Smooth muscle cell of the brain vasculature (primary cell): ENCODE results near the gene RERGL.
"Not testable (repeated sequence)": the region's sequence is repeated elsewhere in the genome, so short reads cannot be mapped to it uniquely, and the experiment has no call there.

Experiments
- DNase-seq: peaks from one replicate; pipeline ENCODE4 v3.0.0-alpha.2; 2012; ENCODE audit warnings: low read depth, low spot score

Gene RERGL, protein sequence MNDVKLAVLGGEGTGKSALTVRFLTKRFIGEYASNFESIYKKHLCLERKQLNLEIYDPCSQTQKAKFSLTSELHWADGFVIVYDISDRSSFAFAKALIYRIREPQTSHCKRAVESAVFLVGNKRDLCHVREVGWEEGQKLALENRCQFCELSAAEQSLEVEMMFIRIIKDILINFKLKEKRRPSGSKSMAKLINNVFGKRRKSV

GRCh38 chr12:18090093-18090492, at the start of gene RERGL:
RERGL (minus strand) TSS chr12:18090193; CDS start chr12:18090140, 53 bp downstream.
- DNase-seq: no peak

- DNase-seq: no peak
Measured at GRCh38 chr12:18139254-18139653, 49.3 kb upstream of the RERGL start.

- no peak for DNase-seq
Measured at GRCh38 chr12:18135509-18135908, 45.5 kb upstream of the RERGL start.

DNA sequence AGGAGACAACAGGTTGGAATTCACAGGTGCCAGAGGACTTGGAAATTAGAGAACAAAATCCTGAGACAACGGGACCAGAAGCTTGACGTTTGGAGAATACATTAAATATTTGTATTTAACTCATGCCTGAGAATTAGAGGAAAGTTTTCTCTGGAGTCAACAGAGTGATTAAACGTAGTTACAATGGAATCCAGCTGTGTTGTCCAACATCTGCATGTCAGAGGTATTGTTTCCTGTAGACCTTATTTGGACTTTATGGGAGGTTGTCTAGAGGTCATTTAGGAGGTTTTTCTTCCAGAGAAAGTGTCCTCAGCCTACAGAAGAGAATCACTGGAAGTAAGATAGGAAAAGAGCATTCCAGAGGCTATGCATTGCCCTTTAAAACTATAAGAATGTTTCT, 45.1 kb upstream of the RERGL start:
- DNase-seq: no peak

DNA sequence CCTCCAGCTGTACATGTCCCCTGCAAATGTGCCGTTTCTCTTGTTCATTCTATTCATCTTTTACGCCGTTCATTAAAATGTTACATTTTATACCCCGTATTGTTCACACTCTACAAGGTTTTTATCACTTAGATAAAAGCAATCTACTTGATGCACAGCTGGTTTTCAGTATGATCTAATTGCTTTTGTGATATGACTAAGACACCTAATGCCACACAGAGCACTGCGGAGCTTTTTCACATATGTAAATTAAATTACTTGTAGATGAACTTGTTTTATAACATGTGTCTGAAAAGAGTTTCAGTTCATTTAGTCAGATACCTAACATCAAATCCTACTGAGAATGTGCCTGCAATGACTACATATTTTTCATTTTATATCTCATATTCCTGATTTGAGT, 40.9 kb upstream of the RERGL start:
- DNase-seq: no peak

GRCh38 chr12:18123707-18124106, 33.7 kb upstream of the RERGL start:
- no peak for DNase-seq

- DNase-seq: no peak
Measured at GRCh38 chr12:18120899-18121298, 30.9 kb upstream of the RERGL start.

DNA sequence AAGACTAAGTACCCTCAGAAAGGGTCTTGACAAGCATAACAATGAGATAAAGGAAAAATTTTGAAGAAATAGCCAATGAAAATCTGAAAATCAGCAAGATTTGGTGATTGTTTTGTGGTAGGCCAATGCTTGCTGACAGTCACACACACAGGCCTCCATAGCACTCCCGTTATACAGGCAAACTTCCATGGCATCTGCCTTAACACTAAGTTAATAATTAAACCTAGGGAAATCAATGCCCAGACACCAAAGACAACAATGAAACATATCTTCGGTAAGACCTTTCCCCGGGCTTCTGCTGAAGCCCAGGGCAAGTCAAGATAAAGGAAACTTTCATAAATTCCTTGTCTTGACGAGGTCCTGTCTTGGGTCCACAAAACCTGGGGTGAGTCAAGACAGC, 18.6 kb upstream of the RERGL start:
- no peak for DNase-seq

DNA sequence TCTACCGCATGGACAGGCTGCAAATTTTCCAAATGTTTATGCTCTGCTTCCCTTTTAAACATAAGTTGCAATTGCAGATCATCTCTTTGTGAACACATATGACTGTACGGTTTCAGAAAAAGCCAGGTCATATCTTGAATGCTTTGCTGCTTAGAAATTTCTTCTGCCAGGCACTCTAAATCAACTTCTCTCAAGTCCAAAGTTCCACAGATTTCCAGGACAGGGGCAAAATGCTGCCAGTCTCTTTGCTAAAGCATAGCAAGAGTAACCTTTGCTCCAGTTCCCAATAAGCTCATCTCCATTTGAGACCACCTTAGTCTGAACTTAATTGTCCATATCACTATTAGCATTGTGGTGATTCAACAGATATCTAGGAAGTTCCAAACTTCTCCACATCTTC, 13.6 kb upstream of the RERGL start:
- no peak for DNase-seq

DNA sequence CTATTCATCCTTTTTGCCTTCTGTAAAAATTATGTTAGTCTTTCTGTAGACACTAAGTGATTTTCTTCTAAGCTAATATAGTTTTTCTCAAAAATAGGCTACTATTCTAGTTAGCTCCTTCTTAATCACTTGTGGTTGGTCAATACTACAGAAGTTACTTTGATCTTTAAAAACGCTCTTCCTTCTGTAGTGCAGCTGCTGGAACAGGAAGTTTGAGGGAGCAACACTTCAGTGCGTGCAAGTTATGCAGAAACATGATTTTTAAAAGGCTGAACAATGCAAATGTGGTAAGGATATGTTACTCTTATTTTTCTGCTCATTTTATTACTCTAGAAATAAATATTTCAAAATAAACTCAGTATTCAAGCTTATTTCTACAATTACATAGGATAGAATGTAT, 11.1 kb upstream of the RERGL start:
- no peak for DNase-seq

GRCh38 chr12:18084080-18084479, 5.9 kb downstream of the RERGL start:
- DNase-seq: no peak

- no peak for DNase-seq
Measured at GRCh38 chr12:18079541-18080246, 10.3 kb downstream of the RERGL start.

DNA sequence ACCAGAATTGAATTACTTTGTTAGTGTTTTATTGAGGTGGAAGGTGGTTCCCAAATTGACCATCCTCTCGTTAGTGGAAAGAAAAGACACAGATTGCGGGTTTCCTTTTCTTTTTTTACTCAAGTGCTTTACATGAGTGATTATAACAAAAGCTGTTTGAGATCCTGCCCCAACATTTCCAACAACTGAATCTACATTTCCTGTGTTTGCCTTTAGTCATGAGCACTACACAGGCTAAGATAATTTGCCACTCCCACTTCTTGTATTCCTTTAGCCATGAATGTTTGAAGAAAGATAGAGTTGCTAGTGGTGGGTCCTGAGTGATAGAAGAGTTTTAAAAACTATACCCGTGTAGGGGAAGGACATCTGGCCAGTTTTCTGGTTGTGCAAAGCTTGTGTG, 16.0 kb downstream of the RERGL start:
- no peak for DNase-seq

DNA sequence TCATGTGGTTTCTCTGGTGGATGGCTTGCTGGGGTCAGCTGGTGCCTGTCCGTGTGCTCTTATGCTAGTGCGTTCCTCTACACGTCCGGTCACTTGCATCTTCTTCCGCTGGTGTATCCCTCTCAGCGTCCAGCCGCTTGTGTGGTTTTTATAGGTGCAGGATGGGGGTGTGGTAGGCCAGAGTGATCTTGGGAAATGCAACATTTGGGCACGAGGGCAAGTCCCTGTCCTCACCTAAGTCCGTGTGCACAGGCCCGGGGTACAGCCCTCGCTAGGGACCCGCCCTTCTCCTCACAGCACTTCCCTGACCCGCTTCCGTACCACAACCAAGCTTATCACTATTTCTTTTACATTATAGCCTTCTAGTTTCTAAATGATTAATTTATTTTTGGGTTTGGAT, 17.3 kb downstream of the RERGL start:
- no peak for DNase-seq

DNA sequence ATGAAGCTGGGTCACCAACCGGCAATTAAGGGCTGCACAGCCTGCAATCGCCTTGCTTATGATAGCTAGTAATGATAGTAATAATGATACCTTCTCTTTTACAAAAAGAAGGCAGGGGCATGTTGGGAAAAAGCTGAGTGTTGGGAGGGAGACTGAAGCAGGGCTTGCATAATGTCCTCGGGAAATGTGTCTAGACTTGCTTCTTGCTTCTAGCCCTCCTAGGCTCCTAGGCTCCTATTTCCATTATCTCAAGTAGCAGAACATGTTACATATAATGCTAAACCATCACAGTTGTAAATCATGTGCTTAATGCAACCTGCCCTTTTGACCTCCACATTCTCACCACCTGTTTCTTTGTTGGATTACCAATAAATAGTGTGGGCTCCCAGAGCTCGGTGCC, 18.7 kb downstream of the RERGL start:
- no peak for DNase-seq

DNA sequence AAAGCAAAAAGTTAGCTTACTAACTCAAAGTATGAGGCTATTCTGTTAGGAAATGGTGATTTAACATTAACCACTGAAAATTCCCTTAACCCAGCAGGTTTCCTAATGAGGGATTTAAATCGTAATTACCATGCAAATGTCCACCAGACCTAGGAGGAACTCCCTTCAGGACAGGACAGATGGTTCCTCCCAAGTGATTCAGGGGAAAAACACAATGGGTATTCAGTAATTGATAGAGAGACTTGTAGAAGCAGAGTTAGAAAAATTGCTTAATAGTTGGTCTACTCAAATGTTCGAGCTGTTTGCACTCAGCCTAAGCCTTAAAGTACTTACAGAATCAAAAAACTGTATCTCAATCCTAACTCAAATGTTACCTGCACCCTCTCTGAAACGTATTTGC, 21.6 kb downstream of the RERGL start:
- DNase-seq: no peak

DNA sequence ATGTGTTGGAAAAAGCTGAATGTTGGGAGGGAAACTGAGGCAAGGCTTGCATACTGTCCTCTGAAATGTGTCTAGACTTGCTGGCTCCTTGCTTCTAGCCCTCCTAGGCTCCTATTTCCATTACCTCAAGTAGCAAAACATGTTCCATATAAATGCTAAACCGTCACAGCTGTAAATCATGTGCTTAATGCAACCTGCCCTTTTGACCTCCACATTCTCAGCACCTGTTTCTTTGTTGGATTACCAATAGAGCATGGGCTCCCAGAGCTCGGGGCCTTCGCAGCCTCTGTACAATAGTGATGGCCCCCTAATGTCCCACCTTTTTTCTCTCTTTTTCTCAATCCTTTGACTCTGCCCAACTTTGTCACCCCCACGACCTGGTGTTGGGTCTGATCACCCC, 23.3 kb downstream of the RERGL start:
- no peak for DNase-seq

GRCh38 chr12:18062867-18063266, 27.1 kb downstream of the RERGL start:
- not testable (repeated sequence) for DNase-seq

GRCh38 chr12:18057051-18057450, 32.9 kb downstream of the RERGL start:
- DNase-seq: no peak

- DNase-seq: no peak
Measured at GRCh38 chr12:18054925-18055619, 34.9 kb downstream of the RERGL start.

DNA sequence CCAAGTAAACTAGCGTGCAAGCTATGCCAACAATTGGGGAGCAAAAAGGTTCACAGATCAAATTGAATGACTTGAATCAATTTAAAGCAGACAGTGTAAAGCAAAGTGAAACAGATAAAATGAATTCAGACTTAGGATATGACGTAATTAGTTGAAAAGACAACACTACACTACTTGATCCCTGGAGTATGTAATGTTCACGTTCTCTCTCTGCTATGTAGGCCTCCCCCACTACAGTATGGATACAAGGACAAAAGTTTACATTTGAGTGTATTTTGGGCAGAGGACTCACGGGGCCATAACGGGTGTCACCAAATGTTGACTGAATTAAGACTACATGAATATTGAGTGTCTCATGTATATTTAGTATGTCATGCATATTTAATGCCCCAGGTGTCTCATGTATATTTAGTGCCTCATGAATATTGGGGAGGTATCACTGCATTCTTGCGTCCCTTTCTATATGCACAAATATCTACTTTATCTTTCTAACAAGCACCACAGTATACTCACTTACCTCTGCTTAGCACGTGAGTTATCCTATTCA, 44.5 kb downstream of the RERGL start:
- DNase-seq: no peak

GRCh38 chr12:18040060-18040742, 49.8 kb downstream of the RERGL start:
- not testable (repeated sequence) for DNase-seq
